Right lobe of liver (tissue), 6 donors: ENCODE measurements around the gene MAB21L1. TPM values are rescaled to one million over a fixed set of nuclear protein-coding genes. Genes with fewer than 3 reads are reported as not detected.

Experiments
- ATAC-seq, 4 donors: fragments of 200-7000 bp; cut with Tn5 transposase; one replicate each; pipeline ENCODE4 v1.9.1; 2020; ENCODE audit warnings: mild to moderate bottlenecking in 4 of 4, moderate library complexity in 4 of 4
- DNase-seq, 3 donors: peaks; one replicate each; pipeline ENCODE4 v3.0.0-alpha.2; 2020
- H3K27ac ChIP-seq, 3 donors: fragments of 200-600 bp; one replicate each; pipeline ENCODE4 v1.8.0; 2022
- H3K27me3 ChIP-seq, 2 donors: fragments of 200-600 bp; one replicate each; pipeline ENCODE4 v1.8.0; 2022
- H3K36me3 ChIP-seq, 4 donors: fragments of 200-600 bp; sonication (generic) in 1 of 4; one replicate each; pipeline versions ENCODE4 v1.5.1 to v1.8.0; 2017 to 2022; ENCODE audit warnings: control low read depth in 1 of 4
- H3K4me1 ChIP-seq, 4 donors: fragments of 200-600 bp; sonication (generic) in 1 of 4; one replicate each; pipeline versions ENCODE4 v1.5.1 to v1.8.0; 2017 to 2022; ENCODE audit warnings: control low read depth in 1 of 4
- H3K4me3 ChIP-seq, 3 donors: fragments of 200-600 bp; one replicate each; pipeline ENCODE4 v1.8.0; 2022
- H3K9me3 ChIP-seq, 4 donors: fragments of 200-600 bp; sonication (generic) in 1 of 4; one replicate each; pipeline versions ENCODE4 v1.5.1 to v1.8.0; 2017 to 2022; ENCODE audit warnings: control low read depth in 1 of 4
- POLR2A ChIP-seq: fragments of 450-650 bp; IDR thresholded peaks from one replicate; pipeline ENCODE4 v1.6.1; 2017; ENCODE audit warnings: antibody characterized with exemption, mild to moderate bottlenecking
- WGBS: methylation state at CpG from one replicate; pipeline ENCODE4 v1.1.6; 2018; ENCODE audit warnings: low coverage, low lambda C conversion rate; ENCODE audit not compliant: insufficient coverage; ENCODE audit errors: missing lambda C conversion rate; 5-methylcytosine and 5-hydroxymethylcytosine counted together
- intact Hi-C, 2 donors: fragments of 100-400 bp; cut with DNase I; formaldehyde crosslinking; loops; one replicate each; pipeline versions ENCODE4 v1.11.2 to v1.14.1; 2022
- total RNA-seq, 6 experiments: library from RNA; depleted of rRNA in 2 of 6; stranded (reverse); fragments of >200 nt in 2 of 6; fragmentation: NEBNext Ultra II Directional in 3 of 6; extraction: Animal tissue kit (Norgen Biotek cat#: 25700) in 3 of 6; gene quantifications; one replicate each; pipeline versions ENCODE4 v1.1.0 to v1.2.4, GENCODE V29; 2016 to 2023
- TF ChIP-seq, protein P1 (sequence below), 4 donors: fragments of 200-600 bp in 3 of 4; fragments of 450-650 bp in 1 of 4; IDR thresholded peaks; one replicate each; pipeline versions ENCODE4 v1.5.1 to v1.8.0; 2016 to 2022; ENCODE audit warnings: antibody characterized with exemption in 4 of 4, mild to moderate bottlenecking in 2 of 4
- donor health status: DM: no; HTN: yes; CAD: no.
- donor health status: DM: no; HTN: no; CAD: no.
- donor health status: DM: no; HTN: no; CAD: no.
- donor health status: DM: no; HTN: yes; CAD: no.
- donor health status: DM: no; HTN: yes; CAD: no.

MAB21L1 gene
- total RNA-seq, 6 experiments from 2014 or later: not detected

DNA sequence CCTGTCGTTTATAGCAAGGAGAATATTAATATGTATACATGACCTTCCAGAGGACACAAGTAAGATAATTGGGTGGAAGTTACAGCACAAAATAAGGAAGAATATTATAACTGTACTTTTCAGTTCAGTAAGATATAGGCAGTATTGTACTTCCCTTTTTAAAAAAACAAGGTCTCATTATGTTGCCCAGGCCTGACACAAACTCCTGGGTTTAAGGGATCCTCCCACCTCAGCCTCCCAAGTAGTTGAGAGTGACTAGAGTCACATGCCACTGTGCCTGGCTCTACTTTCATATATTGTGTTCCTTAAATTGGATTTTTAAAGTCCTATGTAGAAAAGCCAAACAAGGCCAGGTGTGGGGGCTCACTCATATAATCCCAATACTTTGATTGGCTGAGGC is 19.5 kb upstream of the MAB21L1 start:
- Histone ChIP-seq H3K4me3 (no peak overlapping the region), H3K36me3 (no peaks in the 10 kb centered on the region), H3K27ac (no peak overlapping the region), H3K27me3 (no peaks in the 10 kb centered on the region), H3K9me3 (no peaks in the 10 kb centered on the region), H3K4me1 (no peaks in the 10 kb centered on the region)
- intact Hi-C loops: no loop called here
- TF ChIP-seq, protein P1, sequence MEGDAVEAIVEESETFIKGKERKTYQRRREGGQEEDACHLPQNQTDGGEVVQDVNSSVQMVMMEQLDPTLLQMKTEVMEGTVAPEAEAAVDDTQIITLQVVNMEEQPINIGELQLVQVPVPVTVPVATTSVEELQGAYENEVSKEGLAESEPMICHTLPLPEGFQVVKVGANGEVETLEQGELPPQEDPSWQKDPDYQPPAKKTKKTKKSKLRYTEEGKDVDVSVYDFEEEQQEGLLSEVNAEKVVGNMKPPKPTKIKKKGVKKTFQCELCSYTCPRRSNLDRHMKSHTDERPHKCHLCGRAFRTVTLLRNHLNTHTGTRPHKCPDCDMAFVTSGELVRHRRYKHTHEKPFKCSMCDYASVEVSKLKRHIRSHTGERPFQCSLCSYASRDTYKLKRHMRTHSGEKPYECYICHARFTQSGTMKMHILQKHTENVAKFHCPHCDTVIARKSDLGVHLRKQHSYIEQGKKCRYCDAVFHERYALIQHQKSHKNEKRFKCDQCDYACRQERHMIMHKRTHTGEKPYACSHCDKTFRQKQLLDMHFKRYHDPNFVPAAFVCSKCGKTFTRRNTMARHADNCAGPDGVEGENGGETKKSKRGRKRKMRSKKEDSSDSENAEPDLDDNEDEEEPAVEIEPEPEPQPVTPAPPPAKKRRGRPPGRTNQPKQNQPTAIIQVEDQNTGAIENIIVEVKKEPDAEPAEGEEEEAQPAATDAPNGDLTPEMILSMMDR (IDR thresholded peaks at IDR 0.05): no peak
- TF ChIP-seq POLR2A: no peak
- WGBS: 32% methylated on average over 1 of the region's 1 CpG
- no peak for DNase-seq
- no peak for ATAC-seq

GRCh38 chr13:35489050-35489449 is 12.6 kb upstream of the MAB21L1 start:
- DNase-seq (no peak), ATAC-seq (no peak)
- Histone ChIP-seq H3K9me3 (no peaks in the 10 kb centered on the region), H3K4me1 (no peaks in the 10 kb centered on the region), H3K27me3 (no peaks in the 10 kb centered on the region), H3K4me3 (no peak overlapping the region), H3K27ac (no peak overlapping the region), H3K36me3 (no peaks in the 10 kb centered on the region)
- TF ChIP-seq POLR2A: no peak
- TF ChIP-seq, protein P1 (IDR thresholded peaks at IDR 0.05): no peak
- intact Hi-C loops: no loop called here
- 71% methylated on average over 4 of the region's 4 CpGs for WGBS

GRCh38 chr13:35485424-35485823 is 8.9 kb upstream of the MAB21L1 start:
- H3K9me3 ChIP-seq: no peaks in the 10 kb centered on the region
- ATAC-seq (no peak), DNase-seq (no peak)
- intact Hi-C loops: no loop called here
- H3K27ac ChIP-seq: no peak overlapping the region
- WGBS: 89% methylated on average over 3 of the region's 3 CpGs
- TF ChIP-seq, protein P1 (IDR thresholded peaks at IDR 0.05): no peak
- TF ChIP-seq POLR2A: no peak
- no peaks in the 10 kb centered on the region for H3K27me3 ChIP-seq
- H3K4me3 ChIP-seq: no peak overlapping the region
- no peaks in the 10 kb centered on the region for H3K36me3 ChIP-seq
- no peaks in the 10 kb centered on the region for H3K4me1 ChIP-seq

DNA sequence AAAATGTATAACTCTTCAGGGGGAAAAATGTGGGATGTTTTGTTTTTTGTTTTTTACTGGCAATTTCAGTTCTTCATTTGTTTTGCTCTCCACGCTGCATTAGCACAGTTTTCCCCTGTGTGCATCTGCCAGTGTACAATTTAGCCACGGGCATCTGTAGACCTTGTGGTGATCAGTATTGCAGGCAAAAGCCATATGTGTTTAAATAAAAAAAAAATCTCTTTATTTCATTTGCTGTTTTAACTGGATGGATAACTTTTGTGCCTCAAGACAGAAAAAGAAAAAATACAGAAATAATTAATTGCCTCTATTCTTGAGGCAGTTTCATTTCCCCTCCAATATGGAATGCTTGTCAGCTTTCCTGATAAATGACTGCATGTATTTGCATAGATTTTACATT is 7.9 kb upstream of the MAB21L1 start:
- no peak overlapping the region for H3K27ac ChIP-seq
- H3K27me3 ChIP-seq: no peaks in the 10 kb centered on the region
- no peak for TF ChIP-seq POLR2A
- TF ChIP-seq, protein P1 (IDR thresholded peaks at IDR 0.05): no peak
- DNase-seq (no peak), ATAC-seq (no peak)
- no peaks in the 10 kb centered on the region for H3K36me3 ChIP-seq
- no peaks in the 10 kb centered on the region for H3K4me1 ChIP-seq
- 60% methylated on average over 2 of the region's 2 CpGs for WGBS
- H3K9me3 ChIP-seq: no peaks in the 10 kb centered on the region
- intact Hi-C loops: no loop called here
- no peak overlapping the region for H3K4me3 ChIP-seq

- 77% methylated on average over 3 of the region's 3 CpGs for whole genome bisulfite sequencing
- intact Hi-C loops: no loop called here
These were observed 7.3 kb upstream of the MAB21L1 start for GRCh38 chr13:35483761-35484160.

More at GRCh38 chr13:35483761-35484160, 7.3 kb upstream of the MAB21L1 start:
- Histone ChIP-seq H3K36me3 (no peaks in the 10 kb centered on the region), H3K4me3 (no peak overlapping the region), H3K27me3 (no peaks in the 10 kb centered on the region), H3K4me1 (no peaks in the 10 kb centered on the region), H3K9me3 (no peaks in the 10 kb centered on the region), H3K27ac (no peak overlapping the region)
- DNase-seq: no peak
- TF ChIP-seq POLR2A: no peak
- TF ChIP-seq, protein P1 (IDR thresholded peaks at IDR 0.05): no peak
- ATAC-seq: no peak
